ENCODE data around the gene PTPRB.

The PTPRB gene

GRCh38 chr12:70648191-70648590 is 11.0 kb upstream of the PTPRB start (continued):
- TF ChIP-seq PRDM2 (tag by site-specific recombination; IDR thresholded peaks at IDR 0.05; ENCODE audit: borderline replicate concordance) = no peak

GRCh38 chr12:70646850-70647249 is 9.6 kb upstream of the PTPRB start:
- H3K9me3 ChIP-seq (ENCODE audit: control insufficient read depth, insufficient read depth, low read depth, low read length) = no peaks in the 10 kb centered on the region
- ChIA-PET POLR2A (no interaction called here), CTCF (interaction anchor here (1.0 kb wide), 1 partner anchor 22 kb away, joined by 3 read pairs; no protein-coding TSS in a partner anchor)
- H3K4me1 ChIP-seq (ENCODE audit: control insufficient read depth, insufficient read depth, low read length) = peaks cover 4% of the 10 kb centered on the region; the same call in 1 of the 2 replicates
- no peaks in the 10 kb centered on the region for H3K36me3 ChIP-seq (ENCODE audit: control insufficient read depth in 2 of 2, insufficient read depth in 1 of 2, low read length in 2 of 2)
- H3K27ac ChIP-seq (ENCODE audit: extremely low read depth, low read depth, low read length) = no peak overlapping the region
- H3K4me3 ChIP-seq (ENCODE audit: low read depth, low read length) = no peak overlapping the region
- no peak for TF ChIP-seq ZNF223 (tag by site-specific recombination; IDR thresholded peaks at IDR 0.05)
- no peak for TF ChIP-seq ZNF792 (tag by site-specific recombination; IDR thresholded peaks at IDR 0.05)
- TF ChIP-seq ZNF169 (tag by site-specific recombination; IDR thresholded peaks at IDR 0.05) = no peak
- TF ChIP-seq ZNF174 (tag by site-specific recombination; IDR thresholded peaks at IDR 0.05) = no peak
- no peak for TF ChIP-seq HOXC10 (CRISPR knock-in tag; IDR thresholded peaks at IDR 0.05)
- TF ChIP-seq ZNF76 (tag by site-specific recombination; IDR thresholded peaks at IDR 0.05; ENCODE audit: borderline replicate concordance, low read depth) = no peak
- no peak for TF ChIP-seq SCRT1 (tag by site-specific recombination; IDR thresholded peaks at IDR 0.05; ENCODE audit: borderline replicate concordance)
- no peak for TF ChIP-seq PRDM10 (tag by site-specific recombination; IDR thresholded peaks at IDR 0.05)
- no peak for TF ChIP-seq ZNF433 (tag by site-specific recombination; IDR thresholded peaks at IDR 0.05; ENCODE audit: low read depth)
- no peak for TF ChIP-seq ZBTB44 (tag by site-specific recombination; IDR thresholded peaks at IDR 0.05)
- TF ChIP-seq GLIS2 (tag by site-specific recombination; IDR thresholded peaks at IDR 0.05) = no peak
- TF ChIP-seq ZNF121 (tag by site-specific recombination; IDR thresholded peaks at IDR 0.05) = no peak

Measured in HEK293 (cell line).